Neuronal stem cell (in vitro differentiated cells): ENCODE data around the gene PSMB3.
A peak's percentile ranks its signal among the peaks of the same experiment; 100 is the strongest.

Experiments
- DNase-seq: peaks from one replicate; pipeline ENCODE4 v3.0.0-alpha.2; 2013; ENCODE audit warnings: low spot score
- H2AFZ ChIP-seq: one replicate; pipeline ENCODE4 v1.6.1; 2013; ENCODE audit warnings: mild to moderate bottlenecking, low read length, inconsistent platforms
- H2AK5ac ChIP-seq: 2 replicates; pipeline ENCODE4 v1.6.1; 2013; ENCODE audit warnings: low read depth, mild to moderate bottlenecking, inconsistent platforms, low read length, moderate library complexity, mixed read lengths
- H2BK120ac ChIP-seq: 2 replicates; pipeline ENCODE4 v1.6.1; 2013; ENCODE audit warnings: low read depth, mild to moderate bottlenecking, inconsistent platforms, low read length, moderate library complexity, mixed read lengths
- H2BK12ac ChIP-seq: one replicate; pipeline ENCODE4 v1.6.1; 2013; ENCODE audit warnings: low read length, inconsistent platforms
- H2BK15ac ChIP-seq: 2 replicates; pipeline ENCODE4 v1.6.1; 2013; ENCODE audit warnings: mild to moderate bottlenecking, low read length, inconsistent platforms, mixed read lengths
- H2BK5ac ChIP-seq: one replicate; pipeline ENCODE4 v1.6.1; 2013; ENCODE audit warnings: inconsistent platforms, mild to moderate bottlenecking, low read length, moderate library complexity
- H3K14ac ChIP-seq: one replicate; pipeline ENCODE4 v1.6.1; 2013; ENCODE audit warnings: low read length, inconsistent platforms
- H3K18ac ChIP-seq: 2 replicates; pipeline ENCODE4 v1.6.1; 2013; ENCODE audit warnings: low read length, inconsistent platforms
- H3K23ac ChIP-seq: 2 replicates; pipeline ENCODE4 v1.6.1; 2013; ENCODE audit warnings: low read depth, mild to moderate bottlenecking, mixed read lengths, low read length, inconsistent platforms; ENCODE audit not compliant: poor library complexity
- H3K27ac ChIP-seq: replicated peaks from 3 replicates; pipeline ENCODE4 v1.5.1; 2013; ENCODE audit warnings: low read length, inconsistent platforms
- H3K27me3 ChIP-seq, 3 experiments: 2 replicates each; pipeline ENCODE4 v1.6.1; 2013; ENCODE audit warnings: low read length in 3 of 3, mild to moderate bottlenecking in 2 of 3, inconsistent platforms in 1 of 3, low read depth in 1 of 3, mixed read lengths in 1 of 3, moderate library complexity in 1 of 3; ENCODE audit not compliant: control insufficient read depth in 3 of 3, insufficient read depth in 3 of 3
- H3K36me3 ChIP-seq, 2 donors: replicated peaks in 1 of 2; 2 replicates each; pipeline ENCODE4 v1.6.1; 2013; ENCODE audit warnings: low read length in 2 of 2; ENCODE audit not compliant: control insufficient read depth in 2 of 2, insufficient read depth in 2 of 2
- H3K4ac ChIP-seq: 2 replicates; pipeline ENCODE4 v1.6.1; 2013; ENCODE audit warnings: inconsistent platforms, mild to moderate bottlenecking, low read length, moderate library complexity
- H3K4me1 ChIP-seq, 2 donors: 1 replicate in 1 of 2; 2 replicates in 1 of 2; pipeline ENCODE4 v1.6.1; 2013; ENCODE audit warnings: low read length in 2 of 2, low read depth in 1 of 2; ENCODE audit not compliant: control insufficient read depth in 2 of 2, insufficient read depth in 1 of 2
- H3K4me2 ChIP-seq: one replicate; pipeline ENCODE4 v1.6.1; 2013; ENCODE audit warnings: mild to moderate bottlenecking, low read length, inconsistent platforms; ENCODE audit not compliant: insufficient read depth, poor library complexity, severe bottlenecking
- H3K4me3 ChIP-seq, 2 donors: 2 replicates each; pipeline ENCODE4 v1.5.1; 2013; ENCODE audit warnings: low read length in 2 of 2, mild to moderate bottlenecking in 2 of 2, inconsistent platforms in 1 of 2, moderate library complexity in 1 of 2
- H3K79me1 ChIP-seq: one replicate; pipeline ENCODE4 v1.6.1; 2013; ENCODE audit warnings: low read depth, mild to moderate bottlenecking, inconsistent platforms, low read length, moderate library complexity
- H3K9ac ChIP-seq: one replicate; pipeline ENCODE4 v1.6.1; 2013; ENCODE audit warnings: mild to moderate bottlenecking, low read depth, low read length, inconsistent platforms; ENCODE audit not compliant: poor library complexity
- H3K9me3 ChIP-seq, 2 donors: replicated peaks in 1 of 2; 2 replicates each; pipeline versions ENCODE3 to v1.6.1; 2013; ENCODE audit warnings: low read length in 2 of 2, mild to moderate bottlenecking in 2 of 2, inconsistent platforms in 1 of 2, low read depth in 1 of 2, mixed read lengths in 1 of 2, moderate library complexity in 1 of 2; ENCODE audit not compliant: control insufficient read depth in 2 of 2, insufficient read depth in 1 of 2
- H4K8ac ChIP-seq: one replicate; pipeline ENCODE4 v1.6.1; 2013; ENCODE audit warnings: low read depth, mild to moderate bottlenecking, inconsistent platforms, low read length, moderate library complexity
- H4K91ac ChIP-seq: one replicate; pipeline ENCODE4 v1.6.1; 2013; ENCODE audit warnings: low read length, low read depth, mild to moderate bottlenecking, inconsistent platforms; ENCODE audit not compliant: poor library complexity
- WGBS, 2 donors: extraction: QIAGEN DNeasy Blood & Tissue Kit; methylation state at CpG; one replicate each; pipeline ENCODE4 v1.1.7; 2013; ENCODE audit warnings: missing lambda C conversion rate in 2 of 2, mixed read lengths in 1 of 2; ENCODE audit not compliant: insufficient read length in 2 of 2, insufficient replicate concordance in 1 of 2; ENCODE audit errors: extremely low coverage in 2 of 2; 5-methylcytosine and 5-hydroxymethylcytosine counted together

PSMB3 gene

DNA sequence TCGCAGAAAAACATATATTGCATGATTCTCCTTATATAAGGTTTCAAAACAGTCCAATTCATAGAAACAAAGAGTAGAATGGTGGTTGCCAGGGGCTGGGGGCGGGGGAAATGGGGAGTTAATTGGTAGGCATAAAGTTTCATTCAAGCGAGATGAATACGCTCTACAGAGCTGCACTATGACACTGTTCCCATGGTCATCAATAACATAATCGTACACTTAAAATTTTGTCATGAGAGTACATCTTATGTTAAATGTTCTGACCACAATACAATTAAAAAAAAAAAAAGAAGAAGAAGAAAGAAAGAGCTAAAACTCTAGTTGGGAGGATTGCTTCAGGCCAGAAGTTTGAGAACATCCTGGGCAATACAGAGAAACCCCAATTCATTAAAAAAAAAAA lies 41.7 kb downstream of the PSMB3 start:
- H3K36me3 ChIP-seq, result peaks cover 9 to 55% of the 10 kb centered on the region in 2 donors

DNA sequence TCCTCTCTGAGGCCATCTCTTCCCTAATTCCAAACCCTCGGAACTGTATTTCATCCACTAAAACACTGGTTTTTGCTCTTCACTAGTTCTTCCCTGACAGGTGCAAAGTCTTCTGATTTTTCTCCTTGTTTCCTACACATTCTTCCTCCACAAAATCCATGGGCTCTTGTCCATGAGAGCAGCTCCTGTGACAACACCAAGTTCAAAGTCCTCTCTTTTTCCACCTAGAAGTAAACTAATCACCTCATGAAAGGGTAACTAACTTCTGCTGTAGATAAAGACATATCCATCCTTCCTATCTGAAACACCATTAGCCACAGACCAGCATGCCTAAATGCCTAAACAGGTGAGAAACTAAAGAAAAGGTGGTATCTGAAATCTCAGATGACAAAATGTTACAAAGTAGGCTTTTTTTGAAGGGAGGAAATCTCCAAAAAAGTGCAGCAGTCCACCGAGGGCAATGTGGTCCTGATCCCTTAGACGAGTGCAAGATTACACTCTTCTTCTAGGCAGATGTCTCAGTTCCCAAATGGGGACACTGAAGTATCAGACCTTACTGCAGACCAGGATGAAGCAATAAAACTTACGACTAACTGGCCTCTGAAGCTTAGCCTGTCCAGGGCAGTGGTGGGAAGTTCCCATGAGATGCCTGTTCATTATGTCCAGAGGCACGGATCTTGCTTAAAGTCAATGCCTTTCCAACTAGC lies 44.1 kb downstream of the PSMB3 start:
- H2BK5ac ChIP-seq, result no peak overlapping the region
- no peak overlapping the region for H3K4me2 ChIP-seq
- no peak overlapping the region for H3K27ac ChIP-seq
- H3K4ac ChIP-seq, result no peak overlapping the region
- H3K23ac ChIP-seq, result no peak overlapping the region
- no CpG with 5 or more reads among the region's 5 CpGs for WGBS, 2 donors
- DNase-seq, result no peak
- H3K14ac ChIP-seq, result no peak overlapping the region
- H3K79me1 ChIP-seq, result peaks cover 9% of the 10 kb centered on the region
- peaks cover 10 to 14% of the 10 kb centered on the region in 2 donors for H3K4me1 ChIP-seq
- no peak overlapping the region for H3K9ac ChIP-seq
- H2BK15ac ChIP-seq, result no peak overlapping the region
- H2BK12ac ChIP-seq, result no peak overlapping the region
- peaks cover 8 to 58% of the 10 kb centered on the region in 2 donors for H3K36me3 ChIP-seq
- no peak overlapping the region for H3K4me3 ChIP-seq
- no peak overlapping the region for H3K18ac ChIP-seq
- no peaks in the 10 kb centered on the region for H3K27me3 ChIP-seq
- H3K9me3 ChIP-seq, result no peaks in the 10 kb centered on the region
- no peak overlapping the region for H4K8ac ChIP-seq
- H2BK120ac ChIP-seq, result no peak overlapping the region
- no peak overlapping the region for H4K91ac ChIP-seq
- H2AK5ac ChIP-seq, result no peak overlapping the region
- no peak overlapping the region for H2AFZ ChIP-seq

More for the DNA sequence above, 41.7 kb downstream of the PSMB3 start:
- no peak overlapping the region for H4K91ac ChIP-seq
- H2BK120ac ChIP-seq, result no peak overlapping the region
- DNase-seq, result no peak
- H3K14ac ChIP-seq, result no peak overlapping the region
- no peak overlapping the region for H2BK5ac ChIP-seq
- H2AFZ ChIP-seq, result no peak overlapping the region
- no peak overlapping the region for H3K27ac ChIP-seq
- H3K9ac ChIP-seq, result no peak overlapping the region
- peaks cover 14 to 20% of the 10 kb centered on the region in 2 donors for H3K4me1 ChIP-seq
- H3K4ac ChIP-seq, result no peak overlapping the region
- H3K4me2 ChIP-seq, result no peak overlapping the region
- H4K8ac ChIP-seq, result no peak overlapping the region
- H3K9me3 ChIP-seq, result no peaks in the 10 kb centered on the region
- no peak overlapping the region for H2BK15ac ChIP-seq
- no peak overlapping the region for H2AK5ac ChIP-seq
- H3K18ac ChIP-seq, result no peak overlapping the region
- no peak overlapping the region for H3K4me3 ChIP-seq
- no peak overlapping the region for H2BK12ac ChIP-seq
- WGBS, 2 donors, result no CpG with 5 or more reads among the region's 5 CpGs
- H3K79me1 ChIP-seq, result peaks cover 8% of the 10 kb centered on the region
- no peak overlapping the region for H3K23ac ChIP-seq
- no peaks in the 10 kb centered on the region for H3K27me3 ChIP-seq

DNA sequence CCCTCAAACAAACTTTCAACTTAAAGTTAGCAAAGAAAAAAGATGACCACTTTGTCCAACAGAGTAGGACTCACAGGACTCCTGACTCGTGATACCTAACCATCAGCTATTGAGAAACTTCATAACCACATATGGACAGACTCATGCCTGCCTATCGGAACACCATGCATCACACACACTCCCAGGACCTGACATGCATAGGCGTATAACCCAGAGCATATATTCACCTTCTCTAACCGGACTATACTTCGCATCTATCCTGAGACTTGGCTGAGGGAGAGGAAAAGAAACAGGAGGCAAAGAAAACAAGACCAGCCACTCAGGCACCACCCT lies 44.6 kb downstream of the PSMB3 start:
- peaks cover 10 to 14% of the 10 kb centered on the region in 2 donors for H3K4me1 ChIP-seq
- no peak for DNase-seq
- no peak overlapping the region for H2BK12ac ChIP-seq
- no peaks in the 10 kb centered on the region for H3K27me3 ChIP-seq
- H2AFZ ChIP-seq, result no peak overlapping the region
- no peak overlapping the region for H3K23ac ChIP-seq
- H2BK120ac ChIP-seq, result no peak overlapping the region
- no peak overlapping the region for H3K9ac ChIP-seq
- no peak overlapping the region for H4K91ac ChIP-seq
- H2BK15ac ChIP-seq, result no peak overlapping the region
- no peak overlapping the region for H3K4me2 ChIP-seq
- H3K14ac ChIP-seq, result no peak overlapping the region
- H4K8ac ChIP-seq, result no peak overlapping the region
- H3K79me1 ChIP-seq, result peaks cover 9% of the 10 kb centered on the region
- H3K4ac ChIP-seq, result no peak overlapping the region
- H2AK5ac ChIP-seq, result no peak overlapping the region
- no peak overlapping the region for H3K18ac ChIP-seq
- H3K4me3 ChIP-seq, result peak overlapping the region; percentile 54 to 98
- H3K27ac ChIP-seq, result no peak overlapping the region
- no CpG with 5 or more reads among the region's 5 CpGs for WGBS, 2 donors
- peaks cover 9 to 61% of the 10 kb centered on the region in 2 donors for H3K36me3 ChIP-seq
- H3K9me3 ChIP-seq, result no peaks in the 10 kb centered on the region
- no peak overlapping the region for H2BK5ac ChIP-seq

GRCh38 chr17:38797828-38798227 lies 45.3 kb downstream of the PSMB3 start:
- peak overlapping the region in 1 of 2 donors; percentile 98 for H3K4me3 ChIP-seq
- H2BK5ac ChIP-seq, result no peak overlapping the region
- peak overlapping the region; percentile 69 for H3K4me2 ChIP-seq
- H2AFZ ChIP-seq, result no peak overlapping the region
- no CpG with 5 or more reads among the region's 6 CpGs for WGBS, 2 donors
- no peak overlapping the region for H3K9ac ChIP-seq
- H3K23ac ChIP-seq, result no peak overlapping the region
- peaks cover 10 to 61% of the 10 kb centered on the region in 2 donors for H3K36me3 ChIP-seq
- peaks cover 10 to 14% of the 10 kb centered on the region in 2 donors for H3K4me1 ChIP-seq
- H2BK120ac ChIP-seq, result no peak overlapping the region
- H3K9me3 ChIP-seq, result no peaks in the 10 kb centered on the region
- no peak overlapping the region for H2AK5ac ChIP-seq
- peaks cover 9% of the 10 kb centered on the region for H3K79me1 ChIP-seq
- H3K18ac ChIP-seq, result no peak overlapping the region
- H3K4ac ChIP-seq, result no peak overlapping the region
- H3K27me3 ChIP-seq, result no peaks in the 10 kb centered on the region
- no peak overlapping the region for H2BK12ac ChIP-seq
- no peak overlapping the region for H4K91ac ChIP-seq
- no peak overlapping the region for H3K14ac ChIP-seq
- H4K8ac ChIP-seq, result no peak overlapping the region
- H3K27ac ChIP-seq, result no peak overlapping the region
- no peak for DNase-seq
- H2BK15ac ChIP-seq, result no peak overlapping the region
